Natural killer cell (primary cell): ENCODE results near the gene KBTBD3. TPM values are rescaled to one million over a fixed set of nuclear protein-coding genes. Genes with fewer than 3 reads are reported as not detected.

Source experiments
- ATAC-seq, 3 donors: fragments of 150-1000 bp in 2 of 3; fragments of 200-7000 bp in 1 of 3; cut with Tn5 transposase; 1 replicate in 1 of 3; 2 replicates in 2 of 3; pipeline ENCODE4 v1.10.0; 2021; ENCODE audit warnings: mild to moderate bottlenecking in 2 of 3, moderate library complexity in 2 of 3
- DNase-seq, 2 donors: peaks; one replicate each; pipeline versions ENCODE4 v3.0.0 to v3.0.0-alpha.2; 2013 to 2021; ENCODE audit warnings: mixed read lengths in 1 of 2
- H3K27ac ChIP-seq: one replicate; pipeline ENCODE4 v1.5.1; 2013; ENCODE audit warnings: mild to moderate bottlenecking, low read length
- H3K27me3 ChIP-seq: one replicate; pipeline ENCODE4 v1.6.1; 2013; ENCODE audit warnings: low read length; ENCODE audit not compliant: control insufficient read depth, insufficient read depth
- H3K36me3 ChIP-seq: one replicate; pipeline ENCODE4 v1.6.1; 2013; ENCODE audit warnings: low read length; ENCODE audit not compliant: control insufficient read depth, insufficient read depth
- H3K4me1 ChIP-seq: one replicate; pipeline ENCODE4 v1.6.1; 2013; ENCODE audit warnings: low read length; ENCODE audit not compliant: control insufficient read depth, insufficient read depth
- H3K4me3 ChIP-seq: one replicate; pipeline ENCODE4 v1.5.1; 2013; ENCODE audit warnings: low read length
- H3K9me3 ChIP-seq: one replicate; pipeline ENCODE4 v1.6.1; 2013; ENCODE audit warnings: low read length; ENCODE audit not compliant: control insufficient read depth, insufficient read depth
- H3K27ac Mint-ChIP-seq, 2 donors: one replicate each; pipeline ENCODE4 v1.8.0; 2022; ENCODE audit warnings: mild to moderate bottlenecking in 2 of 2, mixed read lengths in 2 of 2, moderate library complexity in 1 of 2
- H3K27me3 Mint-ChIP-seq, 2 donors: one replicate each; pipeline ENCODE4 v1.8.0; 2022; ENCODE audit warnings: low read depth in 2 of 2, mixed read lengths in 2 of 2
- H3K36me3 Mint-ChIP-seq: one replicate; pipeline ENCODE4 v1.8.0; 2022; ENCODE audit warnings: mixed read lengths
- H3K4me1 Mint-ChIP-seq, 2 donors: one replicate each; pipeline ENCODE4 v1.8.0; 2022; ENCODE audit warnings: mixed read lengths in 2 of 2
- H3K4me3 Mint-ChIP-seq: one replicate; pipeline ENCODE4 v1.8.0; 2022; ENCODE audit warnings: mild to moderate bottlenecking, moderate library complexity, mixed read lengths
- H3K9me3 Mint-ChIP-seq, 2 donors: one replicate each; pipeline ENCODE4 v1.8.0; 2022; ENCODE audit warnings: mixed read lengths in 2 of 2
- WGBS: methylation state at CpG from one replicate; pipeline ENCODE4 v1.1.7; 2013; ENCODE audit warnings: missing lambda C conversion rate; ENCODE audit not compliant: insufficient coverage; 5-methylcytosine and 5-hydroxymethylcytosine counted together
- intact Hi-C: fragments of 100-400 bp; cut with micrococcal nuclease; formaldehyde crosslinking; loops from one replicate; pipeline ENCODE4 v1.14.2; 2022
- total RNA-seq, 4 donors: library from RNA; stranded (reverse); fragments of 120-200 nt in 1 of 4; gene quantifications; one replicate each; pipeline versions ENCODE4 v1.2.3 to v1.2.4, GENCODE V29; 2013 to 2022
- TF ChIP-seq, protein P1 (sequence below): fragments of 200-600 bp; IDR thresholded peaks from one replicate; pipeline ENCODE4 v1.8.0; 2022; ENCODE audit warnings: antibody characterized with exemption

The KBTBD3 gene
- total RNA-seq, 3 donors from 2014 or later (not counting 1 experiment from before 2014, with no cell fraction given), result 9.0 to 12.7 (median 9.9) TPM

- Mint-ChIP-seq H3K27ac (no peak overlapping the region), H3K9me3 (no peaks in the 10 kb centered on the region), H3K4me3 (no peak overlapping the region), H3K4me1 (peaks cover 32 to 45% of the 10 kb centered on the region in 2 donors), H3K36me3 (peaks cover 8% of the 10 kb centered on the region), H3K27me3 (no peaks in the 10 kb centered on the region)
- no peak for ATAC-seq
- intact Hi-C loops, result no loop called here
- peaks cover 9% of the 10 kb centered on the region for H3K36me3 ChIP-seq
- no CpG with 5 or more reads among the region's 2 CpGs for WGBS
- no peak for DNase-seq
- H3K9me3 ChIP-seq, result no peaks in the 10 kb centered on the region
- no peaks in the 10 kb centered on the region for H3K27me3 ChIP-seq
- TF ChIP-seq, protein P1, sequence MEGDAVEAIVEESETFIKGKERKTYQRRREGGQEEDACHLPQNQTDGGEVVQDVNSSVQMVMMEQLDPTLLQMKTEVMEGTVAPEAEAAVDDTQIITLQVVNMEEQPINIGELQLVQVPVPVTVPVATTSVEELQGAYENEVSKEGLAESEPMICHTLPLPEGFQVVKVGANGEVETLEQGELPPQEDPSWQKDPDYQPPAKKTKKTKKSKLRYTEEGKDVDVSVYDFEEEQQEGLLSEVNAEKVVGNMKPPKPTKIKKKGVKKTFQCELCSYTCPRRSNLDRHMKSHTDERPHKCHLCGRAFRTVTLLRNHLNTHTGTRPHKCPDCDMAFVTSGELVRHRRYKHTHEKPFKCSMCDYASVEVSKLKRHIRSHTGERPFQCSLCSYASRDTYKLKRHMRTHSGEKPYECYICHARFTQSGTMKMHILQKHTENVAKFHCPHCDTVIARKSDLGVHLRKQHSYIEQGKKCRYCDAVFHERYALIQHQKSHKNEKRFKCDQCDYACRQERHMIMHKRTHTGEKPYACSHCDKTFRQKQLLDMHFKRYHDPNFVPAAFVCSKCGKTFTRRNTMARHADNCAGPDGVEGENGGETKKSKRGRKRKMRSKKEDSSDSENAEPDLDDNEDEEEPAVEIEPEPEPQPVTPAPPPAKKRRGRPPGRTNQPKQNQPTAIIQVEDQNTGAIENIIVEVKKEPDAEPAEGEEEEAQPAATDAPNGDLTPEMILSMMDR, result no peak
- no peak overlapping the region for H3K27ac ChIP-seq
- H3K4me3 ChIP-seq, result no peak overlapping the region
- H3K4me1 ChIP-seq, result no peaks in the 10 kb centered on the region
Measured at GRCh38 chr11:106015066-106015465, 62.1 kb downstream of the KBTBD3 start.

- Histone ChIP-seq H3K36me3 (peaks cover 12% of the 10 kb centered on the region), H3K27ac (no peak overlapping the region), H3K4me3 (no peak overlapping the region), H3K9me3 (no peaks in the 10 kb centered on the region), H3K27me3 (no peaks in the 10 kb centered on the region), H3K4me1 (no peaks in the 10 kb centered on the region)
- DNase-seq (no peak), ATAC-seq (no peak)
- Mint-ChIP-seq H3K4me1 (peaks cover 31 to 44% of the 10 kb centered on the region in 2 donors), H3K36me3 (peaks cover 13% of the 10 kb centered on the region), H3K9me3 (no peaks in the 10 kb centered on the region), H3K27ac (no peak overlapping the region), H3K4me3 (no peak overlapping the region), H3K27me3 (no peaks in the 10 kb centered on the region)
- TF ChIP-seq, protein P1, result no peak
- intact Hi-C loops, result no loop called here
- WGBS, result 95% methylated on average over 1 of the region's 2 CpGs
Measured at GRCh38 chr11:106014620-106015019, 62.5 kb downstream of the KBTBD3 start.

DNA sequence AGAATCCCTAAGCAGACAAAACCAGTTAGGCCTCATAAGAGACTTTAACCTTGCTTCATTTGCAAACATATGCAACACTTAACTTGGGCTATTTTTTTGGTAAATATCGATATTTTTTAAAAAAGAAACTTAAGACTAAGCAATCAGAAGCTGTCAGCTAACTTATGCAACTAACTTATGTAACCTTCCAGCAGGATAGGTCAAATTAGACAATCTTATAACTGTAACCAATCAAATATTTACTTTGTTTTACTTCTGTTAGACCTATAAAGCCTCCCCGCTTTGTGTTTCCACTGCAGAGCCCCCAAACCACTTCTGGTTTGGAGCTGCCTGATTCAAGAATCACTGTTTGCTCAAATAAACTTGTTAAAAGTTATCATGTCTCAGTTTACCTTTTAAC, 63.1 kb downstream of the KBTBD3 start:
- Mint-ChIP-seq H3K4me3 (no peak overlapping the region), H3K27ac (no peak overlapping the region), H3K36me3 (peaks cover 17% of the 10 kb centered on the region), H3K27me3 (no peaks in the 10 kb centered on the region), H3K9me3 (no peaks in the 10 kb centered on the region), H3K4me1 (peaks cover 30 to 40% of the 10 kb centered on the region in 2 donors)
- H3K27ac ChIP-seq, result no peak overlapping the region
- peaks cover 14% of the 10 kb centered on the region for H3K36me3 ChIP-seq
- DNase-seq (no peak), ATAC-seq (no peak)
- TF ChIP-seq, protein P1, result no peak
- no peaks in the 10 kb centered on the region for H3K9me3 ChIP-seq
- no peaks in the 10 kb centered on the region for H3K27me3 ChIP-seq
- no peaks in the 10 kb centered on the region for H3K4me1 ChIP-seq
- intact Hi-C loops, result no loop called here
- H3K4me3 ChIP-seq, result no peak overlapping the region
- 93% methylated on average over 2 of the region's 2 CpGs for WGBS

GRCh38 chr11:106012744-106013143, 64.4 kb downstream of the KBTBD3 start:
- Mint-ChIP-seq H3K27ac (no peak overlapping the region), H3K4me1 (peaks cover 26 to 38% of the 10 kb centered on the region in 2 donors), H3K36me3 (peaks cover 21% of the 10 kb centered on the region), H3K27me3 (no peaks in the 10 kb centered on the region), H3K9me3 (no peaks in the 10 kb centered on the region), H3K4me3 (no peak overlapping the region)
- H3K36me3 ChIP-seq, result peaks cover 27% of the 10 kb centered on the region
- no peaks in the 10 kb centered on the region for H3K27me3 ChIP-seq
- WGBS, result 95% methylated on average over 1 of the region's 3 CpGs
- intact Hi-C loops, result no loop called here
- H3K9me3 ChIP-seq, result no peaks in the 10 kb centered on the region
- H3K4me3 ChIP-seq, result no peak overlapping the region
- no peak overlapping the region for H3K27ac ChIP-seq
- ATAC-seq (no peak), DNase-seq (no peak)
- no peaks in the 10 kb centered on the region for H3K4me1 ChIP-seq
- TF ChIP-seq, protein P1, result no peak
